ENCODE data around the gene IHH.

IHH gene

GRCh38 chr2:219009294-219009693 is 51.4 kb downstream of the IHH start:
- Histone ChIP-seq H3K4me2 (ENCODE audit: low read depth, low read length, poor library complexity, severe bottlenecking) (no peak overlapping the region), H2AFZ (ENCODE audit: low read depth, low read length, severe bottlenecking) (no peak overlapping the region), H3K4me3 (ENCODE audit: insufficient read depth, low read length, poor library complexity, severe bottlenecking) (no peak overlapping the region), H3K27ac (ENCODE audit: low read depth, low read length) (no peak overlapping the region), H3F3A (ENCODE audit: insufficient read depth) (no peaks in the 10 kb centered on the region), H4K20me1 (ENCODE audit: low read depth, low read length) (no peaks in the 10 kb centered on the region), H3K9ac (ENCODE audit: low read length) (no peak overlapping the region), H3K79me2 (ENCODE audit: insufficient read depth, low read length) (no peaks in the 10 kb centered on the region), H3K36me3 (ENCODE audit: low read length) (no peaks in the 10 kb centered on the region), H3K9me2 (replicated peaks; ENCODE audit: insufficient read depth, low read length) (no peaks in the 10 kb centered on the region), H3K27me3 (ENCODE audit: low read length) (no peaks in the 10 kb centered on the region), H3K9me3 (ENCODE audit: insufficient read depth, low read length) (no peaks in the 10 kb centered on the region)
- TF ChIP-seq CTCF (IDR thresholded peaks at IDR 0.05; ENCODE audit: insufficient read depth, low read length, poor library complexity, severe bottlenecking) (no peak), EZH2phosphoT487 (conservative IDR thresholded peaks at IDR 0.05; ENCODE audit: low read length) (no peak)
